ENCODE data around the gene TNS3. TPM values are rescaled to one million over a fixed set of nuclear protein-coding genes. Genes with fewer than 3 reads are reported as not detected.
A peak's percentile ranks its signal among the peaks of the same experiment; 100 is the strongest.

TNS3 gene
- total RNA-seq, 1 experiment from 2014 or later: 9.5 TPM

GRCh38 chr7:47330026-47330425 lies 251.9 kb downstream of the TNS3 start:
- H4K5ac ChIP-seq (ENCODE audit: insufficient read length, low read depth, low read length): peak overlapping the region; percentile 22
- no CpG with 5 or more reads among the region's 6 CpGs for WGBS (ENCODE audit: extremely low coverage, insufficient read length, low lambda C conversion rate)
- H2BK20ac ChIP-seq (ENCODE audit: low read depth, low read length, poor library complexity, severe bottlenecking): no peak overlapping the region
- no peak for DNase-seq
- H3K9me3 Mint-ChIP-seq: no peaks in the 10 kb centered on the region; a peak in 1 of 5 replicates
- no peak overlapping the region for H4K8ac ChIP-seq (replicated peaks; ENCODE audit: insufficient read length, low read depth, low read length)
- H2BK120ac ChIP-seq (ENCODE audit: low read depth, low read length, poor library complexity, severe bottlenecking): no peak overlapping the region
- H3K14ac ChIP-seq (ENCODE audit: insufficient read depth, low read length): no peak overlapping the region
- no peaks in the 10 kb centered on the region for H3K79me1 ChIP-seq (ENCODE audit: insufficient read depth, low read depth, low read length, poor library complexity, severe bottlenecking)
- H2AK5ac ChIP-seq (ENCODE audit: insufficient read length, low read length): no peak overlapping the region
- no peak overlapping the region for H2BK15ac ChIP-seq (ENCODE audit: low read depth, low read length)
- no peaks in the 10 kb centered on the region; the same call in 1 of the 2 replicates for H3K27me3 Mint-ChIP-seq (ENCODE audit: low read depth)
- no peaks in the 10 kb centered on the region for H3K79me2 ChIP-seq (ENCODE audit: insufficient read depth, low read length)
- peaks cover 18% of the 10 kb centered on the region for H3K4me1 ChIP-seq (ENCODE audit: insufficient read depth, low read length)
- H3K18ac ChIP-seq (ENCODE audit: insufficient read length, low read depth, low read length): no peak overlapping the region
- H3K4me2 ChIP-seq (ENCODE audit: insufficient read depth, insufficient read length, low read length): no peak overlapping the region
- H3K23me2 ChIP-seq (ENCODE audit: insufficient read length, low read depth, low read length, poor library complexity, severe bottlenecking): no peaks in the 10 kb centered on the region
- no peaks in the 10 kb centered on the region for H4K20me1 ChIP-seq (ENCODE audit: control insufficient read depth, insufficient read depth, insufficient read length)
- H4K91ac ChIP-seq (ENCODE audit: insufficient read length, low read depth, low read length): no peak overlapping the region
- no peak overlapping the region for H3K27ac ChIP-seq (ENCODE audit: insufficient read length, low read depth, low read length)
- TF ChIP-seq CTCF (conservative IDR thresholded peaks at IDR 0.05): no peak
- no peaks in the 10 kb centered on the region for H3K27me3 ChIP-seq (ENCODE audit: insufficient read depth, low read length)
- no peak overlapping the region for H2AFZ ChIP-seq (ENCODE audit: low read length)
- H3K27ac Mint-ChIP-seq: no peak overlapping the region
- H2BK12ac ChIP-seq (ENCODE audit: insufficient read length, low read depth, low read length): no peak overlapping the region
- H3K56ac ChIP-seq (ENCODE audit: insufficient read length, low read depth, low read length): no peak overlapping the region
- no peak overlapping the region for H3K23ac ChIP-seq (ENCODE audit: insufficient read length, low read depth, low read length)
- H3K9ac ChIP-seq (ENCODE audit: extremely low read depth, insufficient read length, low read length): no peak overlapping the region
- H3K9me3 ChIP-seq (ENCODE audit: control insufficient read depth, low read depth, low read length): no peaks in the 10 kb centered on the region
- no peak overlapping the region for H3K4me3 Mint-ChIP-seq
- H3T11ph ChIP-seq (ENCODE audit: low read length): no peak overlapping the region
- no peaks in the 10 kb centered on the region; a peak in 2 of 7 replicates for H3K36me3 Mint-ChIP-seq (ENCODE audit: insufficient read depth in 1 of 3, low read depth in 3 of 3)
- H3K4ac ChIP-seq (ENCODE audit: low read depth, low read length): no peak overlapping the region
- H2BK5ac ChIP-seq (ENCODE audit: insufficient read length, low read length): no peak overlapping the region
- peaks cover 60 to 62% of the 10 kb centered on the region in 2 experiments for H3K4me1 Mint-ChIP-seq
